ENCODE results near the gene MYO15A.
"Not testable (repeated sequence)": the region's sequence is repeated elsewhere in the genome, so short reads cannot be mapped to it uniquely, and the experiment has no call there.

MYO15A gene

DNA sequence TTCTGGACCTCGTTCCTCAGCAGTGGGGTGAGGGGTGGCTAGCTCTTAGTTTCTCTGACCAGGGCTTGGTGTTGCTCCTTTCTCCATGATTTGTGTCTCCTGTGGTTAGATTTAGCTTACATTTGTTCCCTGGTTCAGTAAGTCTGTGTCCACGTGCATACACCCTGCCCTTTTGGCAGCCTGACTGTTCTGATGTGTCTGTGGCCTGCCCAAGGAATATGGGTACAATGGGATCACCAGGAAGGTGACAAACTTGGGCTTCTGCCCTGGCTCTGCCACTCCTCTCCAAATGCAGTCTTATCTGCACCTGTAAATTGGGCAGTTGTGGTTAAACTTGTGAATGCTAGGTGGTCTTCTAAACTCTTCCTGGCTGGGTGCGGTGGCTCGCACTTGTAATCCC, 92.6 kb downstream of the MYO15A start:
- no peak overlapping the region for H3K9ac ChIP-seq (ENCODE audit: insufficient read length, low read depth)
- peaks cover 75% of the 10 kb centered on the region for H3K36me3 ChIP-seq (ENCODE audit: insufficient read depth, insufficient read length, low read length)
- DNase-seq (ENCODE audit: low read depth, low spot score), result no peak
- H3K9me3 ChIP-seq (ENCODE audit: insufficient read depth, low read length), result no peaks in the 10 kb centered on the region
- peaks cover 8% of the 10 kb centered on the region for H3K4me1 ChIP-seq (ENCODE audit: insufficient read depth, insufficient read length)
- no peaks in the 10 kb centered on the region for H3K27me3 ChIP-seq (ENCODE audit: insufficient read depth, insufficient read length)
- TF ChIP-seq ZNF274 (IDR thresholded peaks at IDR 0.05; ENCODE audit: low read depth, low read length) (no peak), YY1 (IDR thresholded peaks at IDR 0.05; ENCODE audit: insufficient read depth, insufficient read length) (no peak), SUZ12 (IDR thresholded peaks at IDR 0.05; ENCODE audit: extremely low read depth, insufficient read depth, insufficient read length) (no peak)
- no peak overlapping the region for H3K4me3 ChIP-seq (ENCODE audit: insufficient read length, low read depth)

DNA sequence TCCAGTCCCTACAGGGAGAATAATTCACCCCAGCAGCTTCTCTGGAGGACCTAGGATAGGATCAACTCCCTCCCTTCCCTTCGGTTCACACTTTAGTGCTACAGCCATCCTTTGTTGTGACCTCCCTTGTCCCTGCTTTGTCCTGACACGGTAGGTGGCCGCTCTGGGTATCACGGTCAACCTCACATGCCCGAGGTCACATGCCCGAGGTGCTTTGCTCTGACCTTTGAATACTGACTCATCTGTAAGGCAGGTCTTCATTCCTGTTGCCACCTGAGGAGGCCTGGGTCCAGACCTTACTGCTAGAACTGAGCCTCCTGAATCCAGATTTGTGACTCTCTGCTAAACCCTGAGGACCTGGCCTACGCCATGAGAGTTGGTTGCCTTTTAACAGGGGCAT, 94.8 kb downstream of the MYO15A start:
- Histone ChIP-seq H3K9me3 (ENCODE audit: insufficient read depth, low read length) (no peaks in the 10 kb centered on the region), H3K27me3 (ENCODE audit: insufficient read depth, insufficient read length) (no peaks in the 10 kb centered on the region), H3K9ac (ENCODE audit: insufficient read length, low read depth) (no peak overlapping the region), H3K4me1 (ENCODE audit: insufficient read depth, insufficient read length) (peaks cover 8% of the 10 kb centered on the region), H3K4me3 (ENCODE audit: insufficient read length, low read depth) (no peak overlapping the region), H3K36me3 (ENCODE audit: insufficient read depth, insufficient read length, low read length) (peaks cover 72% of the 10 kb centered on the region)
- no peak for DNase-seq (ENCODE audit: low read depth, low spot score)
- TF ChIP-seq SUZ12 (IDR thresholded peaks at IDR 0.05; ENCODE audit: extremely low read depth, insufficient read depth, insufficient read length) (no peak), ZNF274 (IDR thresholded peaks at IDR 0.05; ENCODE audit: low read depth, low read length) (no peak), YY1 (IDR thresholded peaks at IDR 0.05; ENCODE audit: insufficient read depth, insufficient read length) (no peak)

GRCh38 chr17:18205861-18206260, 97.3 kb downstream of the MYO15A start:
- no peak for TF ChIP-seq SUZ12 (IDR thresholded peaks at IDR 0.05; ENCODE audit: extremely low read depth, insufficient read depth, insufficient read length)
- H3K4me3 ChIP-seq (ENCODE audit: insufficient read length, low read depth), result no peak overlapping the region
- DNase-seq (ENCODE audit: low read depth, low spot score), result no peak
- H3K27me3 ChIP-seq (ENCODE audit: insufficient read depth, insufficient read length), result no peaks in the 10 kb centered on the region
- peaks cover 8% of the 10 kb centered on the region for H3K4me1 ChIP-seq (ENCODE audit: insufficient read depth, insufficient read length)
- no peaks in the 10 kb centered on the region for H3K9me3 ChIP-seq (ENCODE audit: insufficient read depth, low read length)
- peaks cover 77% of the 10 kb centered on the region for H3K36me3 ChIP-seq (ENCODE audit: insufficient read depth, insufficient read length, low read length)
- H3K9ac ChIP-seq (ENCODE audit: insufficient read length, low read depth), result no peak overlapping the region

DNA sequence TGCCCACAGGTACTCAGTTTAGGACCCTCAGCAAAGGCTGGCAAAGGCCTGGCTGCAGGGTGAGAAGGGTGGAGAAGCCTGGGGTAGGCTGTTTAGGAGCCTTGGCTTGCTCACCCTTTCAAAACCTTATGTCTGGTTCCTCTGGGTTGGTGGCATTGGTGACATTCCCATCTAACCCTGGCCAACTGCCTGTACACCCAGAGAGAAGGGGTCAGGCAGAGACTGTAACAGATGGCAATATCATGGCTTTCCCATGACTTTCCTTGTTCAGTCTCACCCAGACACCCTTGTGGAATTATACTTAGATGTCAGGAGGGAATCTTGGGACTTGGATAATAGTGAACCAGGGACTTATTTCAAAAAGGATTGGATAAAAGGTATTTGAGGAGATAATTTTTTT, 98.4 kb downstream of the MYO15A start:
- Histone ChIP-seq H3K4me1 (ENCODE audit: insufficient read depth, insufficient read length) (peaks cover 8% of the 10 kb centered on the region), H3K4me3 (ENCODE audit: insufficient read length, low read depth) (no peak overlapping the region), H3K9ac (ENCODE audit: insufficient read length, low read depth) (no peak overlapping the region), H3K36me3 (ENCODE audit: insufficient read depth, insufficient read length, low read length) (peaks cover 74% of the 10 kb centered on the region), H3K27me3 (ENCODE audit: insufficient read depth, insufficient read length) (no peaks in the 10 kb centered on the region), H3K9me3 (ENCODE audit: insufficient read depth, low read length) (no peaks in the 10 kb centered on the region)
- no peak for TF ChIP-seq ZNF274 (IDR thresholded peaks at IDR 0.05; ENCODE audit: low read depth, low read length)
- TF ChIP-seq YY1 (IDR thresholded peaks at IDR 0.05; ENCODE audit: insufficient read depth, insufficient read length), result no peak
- no peak for DNase-seq (ENCODE audit: low read depth, low spot score)

DNA sequence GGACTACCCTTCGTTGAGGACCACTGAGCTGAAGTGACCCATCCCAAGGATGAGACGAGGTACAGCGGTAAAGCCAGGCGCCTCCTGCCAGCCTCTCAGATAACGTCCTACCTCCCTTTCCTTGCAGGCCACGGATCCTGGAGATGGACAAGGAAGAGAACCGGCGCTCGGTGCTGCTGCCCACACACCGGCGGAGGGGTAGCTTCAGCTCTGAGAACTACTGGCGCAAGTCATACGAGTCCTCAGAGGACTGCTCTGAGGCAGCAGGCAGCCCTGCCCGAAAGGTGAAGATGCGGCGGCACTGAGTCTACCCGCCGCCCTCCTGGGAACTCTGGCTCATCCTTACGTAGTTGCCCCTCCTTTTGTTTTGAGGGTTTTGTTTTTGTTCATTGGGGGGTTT, 99.5 kb downstream of the MYO15A start:
- no peak overlapping the region for H3K9ac ChIP-seq (ENCODE audit: insufficient read length, low read depth)
- no peaks in the 10 kb centered on the region for H3K9me3 ChIP-seq (ENCODE audit: insufficient read depth, low read length)
- H3K27me3 ChIP-seq (ENCODE audit: insufficient read depth, insufficient read length), result no peaks in the 10 kb centered on the region
- peaks cover 70% of the 10 kb centered on the region for H3K36me3 ChIP-seq (ENCODE audit: insufficient read depth, insufficient read length, low read length)
- DNase-seq (ENCODE audit: low read depth, low spot score), result no peak
- H3K4me1 ChIP-seq (ENCODE audit: insufficient read depth, insufficient read length), result peaks cover 4% of the 10 kb centered on the region
- no peak overlapping the region for H3K4me3 ChIP-seq (ENCODE audit: insufficient read length, low read depth)
- TF ChIP-seq YY1 (IDR thresholded peaks at IDR 0.05; ENCODE audit: insufficient read depth, insufficient read length) (no peak), SUZ12 (IDR thresholded peaks at IDR 0.05; ENCODE audit: extremely low read depth, insufficient read depth, insufficient read length) (no peak)

DNA sequence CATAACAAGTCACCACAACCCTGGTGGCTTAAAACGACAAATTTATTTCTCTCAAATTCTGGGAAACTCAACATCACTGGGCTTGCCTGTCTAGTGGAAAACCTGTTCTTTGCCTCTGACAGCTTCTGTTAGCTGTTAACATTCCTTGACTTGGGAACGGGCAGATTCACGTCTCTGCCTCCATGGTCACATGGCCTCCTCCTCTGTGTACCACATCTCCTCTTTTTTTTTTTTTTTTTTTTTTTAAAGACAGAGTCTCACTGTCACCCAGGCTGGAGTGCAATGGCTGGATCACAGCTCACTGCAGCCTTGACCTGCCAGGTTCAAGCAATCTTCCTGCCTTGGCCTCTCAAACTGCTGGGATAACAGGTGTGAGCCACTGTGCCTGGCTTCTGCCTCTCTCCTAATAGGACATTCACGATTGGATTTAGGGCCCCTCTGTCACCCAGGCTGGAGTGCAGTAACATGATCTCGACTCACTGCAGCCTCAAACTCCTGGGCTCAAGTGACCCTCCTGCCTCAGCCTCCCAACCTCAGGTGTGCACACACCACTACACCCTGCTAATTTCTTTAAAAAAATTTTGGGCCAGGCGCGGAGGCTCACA, 105.2 kb downstream of the MYO15A start:
- Histone ChIP-seq H3K4me3 (ENCODE audit: insufficient read length, low read depth) (no peak overlapping the region), H3K36me3 (ENCODE audit: insufficient read depth, insufficient read length, low read length) (peaks cover 21% of the 10 kb centered on the region), H3K4me1 (ENCODE audit: insufficient read depth, insufficient read length) (peaks cover 3% of the 10 kb centered on the region), H3K9ac (ENCODE audit: insufficient read length, low read depth) (no peak overlapping the region), H3K27me3 (ENCODE audit: insufficient read depth, insufficient read length) (no peaks in the 10 kb centered on the region), H3K9me3 (ENCODE audit: insufficient read depth, low read length) (no peaks in the 10 kb centered on the region)
- DNase-seq (ENCODE audit: low read depth, low spot score), result no peak
- TF ChIP-seq SUZ12 (IDR thresholded peaks at IDR 0.05; ENCODE audit: extremely low read depth, insufficient read depth, insufficient read length) (no peak), YY1 (IDR thresholded peaks at IDR 0.05; ENCODE audit: insufficient read depth, insufficient read length) (no peak), ZNF274 (IDR thresholded peaks at IDR 0.05; ENCODE audit: low read depth, low read length) (no peak)

DNA sequence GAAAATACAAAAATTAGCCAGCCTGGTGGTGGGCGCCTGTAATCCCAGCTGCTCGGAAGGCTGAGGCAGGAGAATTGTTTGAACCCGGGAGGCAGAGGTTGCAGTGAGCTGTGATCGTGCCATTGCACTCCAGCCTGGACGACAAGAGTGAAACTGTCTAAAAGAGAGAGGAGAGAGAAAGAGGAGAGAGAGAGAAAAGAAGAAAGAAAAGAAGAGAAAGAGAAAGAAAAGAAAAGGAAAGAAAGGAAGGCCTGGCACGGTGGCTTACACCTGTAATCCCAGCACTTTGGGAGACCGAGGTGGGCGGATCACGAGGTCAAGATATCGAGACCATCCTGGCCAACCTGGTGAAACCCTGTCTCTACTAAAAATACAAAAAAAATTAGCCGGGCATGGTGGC, 108.3 kb downstream of the MYO15A start:
- H3K27me3 ChIP-seq (ENCODE audit: insufficient read depth, insufficient read length); H3K4me3 ChIP-seq (ENCODE audit: insufficient read length, low read depth); H3K4me1 ChIP-seq (ENCODE audit: insufficient read depth, insufficient read length); H3K9me3 ChIP-seq (ENCODE audit: insufficient read depth, low read length); H3K9ac ChIP-seq (ENCODE audit: insufficient read length, low read depth); H3K36me3 ChIP-seq (ENCODE audit: insufficient read depth, insufficient read length, low read length); DNase-seq (ENCODE audit: low read depth, low spot score): not testable (repeated sequence)

GRCh38 chr17:18217412-18218015, 109.0 kb downstream of the MYO15A start:
- Histone ChIP-seq H3K36me3 (ENCODE audit: insufficient read depth, insufficient read length, low read length) (no peaks in the 10 kb centered on the region), H3K4me1 (ENCODE audit: insufficient read depth, insufficient read length) (peaks cover 3% of the 10 kb centered on the region), H3K9me3 (ENCODE audit: insufficient read depth, low read length) (no peaks in the 10 kb centered on the region), H3K27me3 (ENCODE audit: insufficient read depth, insufficient read length) (no peaks in the 10 kb centered on the region), H3K9ac (ENCODE audit: insufficient read length, low read depth) (no peak overlapping the region), H3K4me3 (ENCODE audit: insufficient read length, low read depth) (no peak overlapping the region)
- no peak for DNase-seq (ENCODE audit: low read depth, low spot score)
- TF ChIP-seq YY1 (IDR thresholded peaks at IDR 0.05; ENCODE audit: insufficient read depth, insufficient read length) (no peak), SUZ12 (IDR thresholded peaks at IDR 0.05; ENCODE audit: extremely low read depth, insufficient read depth, insufficient read length) (no peak), ZNF274 (IDR thresholded peaks at IDR 0.05; ENCODE audit: low read depth, low read length) (no peak)
